SH-SY5Y (cell line): ENCODE data around the gene COL15A1.

Experiments used
- GATA2 ChIP-seq: IDR thresholded peaks from 2 replicates; pipeline ENCODE4 v1.6.1; 2011; ENCODE audit warnings: mild to moderate bottlenecking, low read depth, low read length
- GATA3 ChIP-seq: IDR thresholded peaks from 2 replicates; pipeline ENCODE4 v1.6.1; 2011; ENCODE audit warnings: low read depth, mild to moderate bottlenecking, low read length, moderate library complexity

- TF ChIP-seq GATA2 (no peak), GATA3 (no peak)
Measured at GRCh38 chr9:99107421-99107820, 163.7 kb downstream of the COL15A1 start.
